CD4-positive, alpha-beta T cell (primary cell): ENCODE data around the gene SLC30A2. TPM values are rescaled to one million over a fixed set of nuclear protein-coding genes. Genes with fewer than 3 reads are reported as not detected.

Experiments
- ATAC-seq: fragments of 200-7000 bp; cut with Tn5 transposase; one replicate; pipeline ENCODE4 v1.10.0; 2022; ENCODE audit warnings: mild to moderate bottlenecking; ENCODE audit not compliant: poor library complexity
- CTCF ChIA-PET: fragments of 350-600 bp; sonication (Branson Sonifier 250); formaldehyde crosslinking; loops from one replicate; lab custom pipeline; 2021; ENCODE audit warnings: antibody characterized with exemption, inconsistent platforms; lab: Charles Lee
- POLR2A ChIA-PET: fragments of 350-600 bp; sonication (Branson Sonifier 250); formaldehyde crosslinking; loops from one replicate; lab custom pipeline; 2021; ENCODE audit warnings: antibody characterized with exemption, inconsistent platforms; lab: Charles Lee
- DNase-seq, 14 experiments: peaks; one replicate each; pipeline ENCODE4 v3.0.0-alpha.2; 2013 to 2020; ENCODE audit warnings: mixed read lengths in 2 of 14
- H3K27ac ChIP-seq, 2 donors: one replicate each; pipeline versions ENCODE4 v1.5.1 to v1.7.0; 2013; ENCODE audit warnings: low read length in 2 of 2, low read depth in 1 of 2, mild to moderate bottlenecking in 1 of 2
- H3K27me3 ChIP-seq, 2 experiments: 1 replicate in 1 of 2; 2 replicates in 1 of 2; pipeline versions ENCODE4 v1.6.1 to v1.7.0; 2013; ENCODE audit warnings: low read length in 2 of 2, control low read depth in 1 of 2, mild to moderate bottlenecking in 1 of 2, moderate library complexity in 1 of 2; ENCODE audit not compliant: insufficient read depth in 2 of 2, control insufficient read depth in 1 of 2
- H3K36me3 ChIP-seq: one replicate; pipeline ENCODE4 v1.6.1; 2013; ENCODE audit warnings: low read length, control low read depth; ENCODE audit not compliant: insufficient read depth
- H3K4me1 ChIP-seq: one replicate; pipeline ENCODE4 v1.6.1; 2013; ENCODE audit warnings: low read length, control low read depth; ENCODE audit not compliant: insufficient read depth
- H3K4me3 ChIP-seq: one replicate; pipeline ENCODE4 v1.5.1; 2013; ENCODE audit warnings: mild to moderate bottlenecking, low read length, moderate library complexity
- H3K9me3 ChIP-seq, 2 experiments: 1 replicate in 1 of 2; 2 replicates in 1 of 2; pipeline versions ENCODE4 v1.6.1 to v1.7.0; 2013; ENCODE audit warnings: low read length in 2 of 2, mild to moderate bottlenecking in 2 of 2, control low read depth in 1 of 2, moderate library complexity in 1 of 2; ENCODE audit not compliant: control insufficient read depth in 1 of 2, insufficient read depth in 1 of 2
- H3K27ac Mint-ChIP-seq: one replicate; pipeline ENCODE4 v1.8.0; 2020; ENCODE audit warnings: mixed read lengths
- H3K27me3 Mint-ChIP-seq: one replicate; pipeline ENCODE4 v1.8.0; 2021; ENCODE audit warnings: mixed read lengths
- H3K36me3 Mint-ChIP-seq: one replicate; pipeline ENCODE4 v1.8.0; 2021; ENCODE audit warnings: low read depth, mixed read lengths
- H3K4me1 Mint-ChIP-seq: one replicate; pipeline ENCODE4 v1.8.0; 2021; ENCODE audit warnings: low read depth, mixed read lengths
- H3K4me3 Mint-ChIP-seq: one replicate; pipeline ENCODE4 v1.8.0; 2020; ENCODE audit warnings: mild to moderate bottlenecking, mixed read lengths
- H3K9me3 Mint-ChIP-seq: one replicate; pipeline ENCODE4 v1.8.0; 2020; ENCODE audit warnings: mixed read lengths
- intact Hi-C, 2 experiments: fragments of 100-400 bp; cut with DNase I in 1 of 2; cut with micrococcal nuclease in 1 of 2; formaldehyde crosslinking; loops; one replicate each; pipeline versions ENCODE4 v1.15.1 to v1.9.0; 2023 to 2025; cut with DNase I, micrococcal nuclease
- total RNA-seq, 174 experiments: library from RNA in 2 of 174; stranded (reverse) in 2 of 174; gene quantifications; one replicate each; pipeline ENCODE4 v1.2.3 and lab custom pipeline; 2021 to 2026
- TF ChIP-seq, protein P1 (sequence below): fragments of 200-600 bp; IDR thresholded peaks from one replicate; pipeline ENCODE4 v1.8.0; 2022; ENCODE audit warnings: antibody characterized with exemption, mild to moderate bottlenecking

Gene SLC30A2
- total RNA-seq, 2 experiments from 2014 or later = not detected

DNA sequence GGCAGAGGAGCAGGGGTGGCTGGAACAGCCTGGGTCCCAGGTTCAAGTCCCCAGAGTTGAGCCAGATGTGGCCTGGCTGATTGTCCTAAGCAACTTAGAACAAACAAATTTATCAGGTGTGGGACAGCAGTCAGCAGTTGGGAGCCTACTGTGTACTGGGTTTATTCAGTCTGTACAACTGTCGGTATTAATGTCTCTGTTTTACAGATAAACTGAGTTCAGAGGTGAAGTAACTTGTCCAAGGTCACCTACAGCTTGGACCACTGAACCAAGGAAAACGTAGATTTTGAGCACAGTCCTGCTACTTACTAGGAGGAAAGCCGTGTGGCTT, 36.1 kb upstream of the SLC30A2 start:
- Mint-ChIP-seq H3K27ac (no peak overlapping the region), H3K4me3 (no peak overlapping the region), H3K4me1 (no peaks in the 10 kb centered on the region), H3K9me3 (no peaks in the 10 kb centered on the region), H3K36me3 (no peaks in the 10 kb centered on the region), H3K27me3 (peaks cover 24% of the 10 kb centered on the region)
- Histone ChIP-seq H3K4me1 (no peaks in the 10 kb centered on the region), H3K4me3 (no peak overlapping the region), H3K36me3 (no peaks in the 10 kb centered on the region), H3K9me3 (peaks cover 0 to 3% of the 10 kb centered on the region in 2 experiments), H3K27ac (no peak overlapping the region), H3K27me3 (peaks cover 0 to 15% of the 10 kb centered on the region in 2 experiments)
- CTCF ChIA-PET = no interaction called here
- ATAC-seq (no peak), DNase-seq (no peak)
- POLR2A ChIA-PET = no interaction called here
- TF ChIP-seq, protein P1, sequence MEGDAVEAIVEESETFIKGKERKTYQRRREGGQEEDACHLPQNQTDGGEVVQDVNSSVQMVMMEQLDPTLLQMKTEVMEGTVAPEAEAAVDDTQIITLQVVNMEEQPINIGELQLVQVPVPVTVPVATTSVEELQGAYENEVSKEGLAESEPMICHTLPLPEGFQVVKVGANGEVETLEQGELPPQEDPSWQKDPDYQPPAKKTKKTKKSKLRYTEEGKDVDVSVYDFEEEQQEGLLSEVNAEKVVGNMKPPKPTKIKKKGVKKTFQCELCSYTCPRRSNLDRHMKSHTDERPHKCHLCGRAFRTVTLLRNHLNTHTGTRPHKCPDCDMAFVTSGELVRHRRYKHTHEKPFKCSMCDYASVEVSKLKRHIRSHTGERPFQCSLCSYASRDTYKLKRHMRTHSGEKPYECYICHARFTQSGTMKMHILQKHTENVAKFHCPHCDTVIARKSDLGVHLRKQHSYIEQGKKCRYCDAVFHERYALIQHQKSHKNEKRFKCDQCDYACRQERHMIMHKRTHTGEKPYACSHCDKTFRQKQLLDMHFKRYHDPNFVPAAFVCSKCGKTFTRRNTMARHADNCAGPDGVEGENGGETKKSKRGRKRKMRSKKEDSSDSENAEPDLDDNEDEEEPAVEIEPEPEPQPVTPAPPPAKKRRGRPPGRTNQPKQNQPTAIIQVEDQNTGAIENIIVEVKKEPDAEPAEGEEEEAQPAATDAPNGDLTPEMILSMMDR = no peak
- intact Hi-C loops = loop anchor here in 1 of 2 experiments (10.0 kb wide), 1 partner anchor 173 kb away; no protein-coding TSS in a partner anchor

DNA sequence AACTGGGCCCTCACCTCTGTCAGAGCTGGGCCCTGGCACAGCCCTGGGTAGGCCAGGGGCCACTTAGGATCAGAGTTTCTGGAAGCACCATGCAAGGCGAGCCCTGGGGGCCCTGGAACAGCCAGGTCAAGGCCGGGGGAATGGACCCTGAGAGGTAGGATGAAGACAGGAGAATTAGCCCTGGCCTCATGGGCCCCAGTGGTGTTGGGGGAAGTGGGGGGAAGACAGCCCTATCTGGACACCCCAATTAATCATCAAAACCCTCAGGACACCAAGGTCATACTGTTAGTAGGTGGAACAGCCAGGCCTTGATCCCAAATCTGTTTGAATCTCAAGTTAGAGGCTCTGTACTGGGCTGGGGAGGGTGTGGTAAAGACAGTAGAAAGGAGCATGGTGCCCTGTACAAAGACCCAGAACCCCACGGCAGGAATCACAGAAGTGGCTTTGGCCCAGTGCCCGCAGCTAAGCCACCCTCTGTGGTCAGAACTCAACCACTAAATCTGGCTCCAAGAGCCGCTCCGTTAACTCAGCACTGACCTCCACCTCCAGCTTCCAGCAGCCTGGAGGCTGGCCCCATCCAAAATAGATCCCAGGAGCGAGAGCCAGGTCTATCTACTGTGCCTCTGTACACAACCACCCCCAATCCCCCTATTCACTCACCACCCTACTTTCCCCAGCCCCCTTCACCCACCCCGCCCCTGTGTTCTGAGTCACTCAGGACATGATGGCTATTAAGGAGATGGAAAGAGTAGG, 35.5 kb upstream of the SLC30A2 start:
- Mint-ChIP-seq H3K36me3 (no peaks in the 10 kb centered on the region), H3K27ac (no peak overlapping the region), H3K27me3 (peaks cover 23% of the 10 kb centered on the region), H3K4me3 (no peak overlapping the region), H3K9me3 (no peaks in the 10 kb centered on the region), H3K4me1 (no peaks in the 10 kb centered on the region)
- no peak overlapping the region for H3K27ac ChIP-seq
- TF ChIP-seq, protein P1 = no peak
- DNase-seq (no peak), ATAC-seq (no peak)
- no peaks in the 10 kb centered on the region for H3K4me1 ChIP-seq
- H3K4me3 ChIP-seq = no peak overlapping the region
- H3K27me3 ChIP-seq = peaks cover 0 to 11% of the 10 kb centered on the region in 2 experiments
- H3K36me3 ChIP-seq = no peaks in the 10 kb centered on the region
- intact Hi-C loops = loop anchor here in 1 of 2 experiments (10.0 kb wide), 1 partner anchor 173 kb away; no protein-coding TSS in a partner anchor
- POLR2A ChIA-PET = no interaction called here
- CTCF ChIA-PET = no interaction called here
- peaks cover 0 to 6% of the 10 kb centered on the region in 2 experiments for H3K9me3 ChIP-seq

DNA sequence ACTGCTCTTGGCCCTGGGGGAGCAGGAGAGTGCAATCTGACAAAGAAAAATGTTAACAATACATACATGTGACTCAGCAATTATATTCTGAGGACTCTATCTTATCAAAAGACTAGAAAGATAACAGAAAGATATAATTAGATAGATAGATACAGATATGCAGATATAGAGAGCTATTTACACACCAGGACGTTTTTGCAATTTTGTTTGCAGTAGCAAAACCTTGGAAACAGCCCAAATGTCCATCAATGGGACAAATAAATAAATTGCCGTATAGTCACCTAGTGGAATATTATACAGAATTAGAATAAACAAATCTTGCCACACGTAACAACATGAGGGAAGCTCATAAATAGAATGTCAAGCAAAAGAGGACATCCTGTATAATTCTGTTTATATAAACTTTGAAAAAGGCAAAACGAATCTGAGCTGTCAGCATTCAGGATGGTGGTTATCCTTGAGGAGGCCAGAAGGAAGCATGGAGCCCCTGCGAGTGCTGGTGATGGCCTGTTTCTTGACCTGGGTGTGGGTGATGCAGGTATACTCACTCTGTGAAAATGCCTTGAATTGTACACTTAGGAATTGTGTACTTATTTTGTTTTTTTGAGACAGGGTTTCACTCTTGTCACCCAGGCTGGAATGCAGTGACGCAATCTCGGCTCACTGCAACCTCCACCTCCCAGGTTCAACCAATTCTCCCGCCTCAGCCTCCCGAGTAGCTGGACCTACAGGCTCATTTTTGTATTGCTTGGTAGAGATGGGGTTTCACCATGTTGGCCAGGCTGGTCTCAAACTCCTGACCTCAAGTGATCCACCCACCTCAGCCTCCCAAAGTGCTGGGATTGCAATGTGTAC, 34.3 kb upstream of the SLC30A2 start:
- TF ChIP-seq, protein P1 = no peak
- Mint-ChIP-seq H3K27me3 (peaks cover 15% of the 10 kb centered on the region), H3K36me3 (no peaks in the 10 kb centered on the region), H3K4me3 (no peak overlapping the region), H3K27ac (no peak overlapping the region), H3K4me1 (peaks cover 8% of the 10 kb centered on the region), H3K9me3 (no peaks in the 10 kb centered on the region)
- ChIA-PET POLR2A (no interaction called here), CTCF (no interaction called here)
- Histone ChIP-seq H3K4me1 (peaks cover 7% of the 10 kb centered on the region), H3K36me3 (no peaks in the 10 kb centered on the region), H3K4me3 (no peak overlapping the region), H3K9me3 (peaks cover 0 to 6% of the 10 kb centered on the region in 2 experiments), H3K27ac (no peak overlapping the region), H3K27me3 (peaks cover 4 to 11% of the 10 kb centered on the region in 2 experiments)
- DNase-seq = no peak
- ATAC-seq = no peak
- intact Hi-C loops = loop anchor here in 1 of 2 experiments (10.0 kb wide), 1 partner anchor 175 kb away; no protein-coding TSS in a partner anchor
